ENCODE results near the gene DCPS. TPM values are rescaled to one million over a fixed set of nuclear protein-coding genes. Genes with fewer than 3 reads are reported as not detected.

Gene DCPS
- total RNA-seq, 1 experiment from 2014 or later, result 23.8 TPM

- no TSS peak for BruUV-seq (replicated peaks)
- H3K4me1 ChIP-seq (replicated peaks; ENCODE audit: insufficient read depth), result peaks cover 18% of the 10 kb centered on the region
- POLR2A ChIA-PET (ENCODE audit: unreplicated experiment), result interaction anchor here (0.6 kb wide), 1 partner anchor 218 kb away, joined by 7 read pairs; no protein-coding TSS in a partner anchor
- peaks cover 49% of the 10 kb centered on the region for H3K36me3 ChIP-seq (ENCODE audit: low read depth)
- peak overlapping the region; percentile 91 for H3K4me2 ChIP-seq
- peak overlapping the region; percentile 95 for H3K4me3 ChIP-seq
- CTCF ChIA-PET, result no interaction called here
- TF ChIP-seq EZH2 (IDR thresholded peaks at IDR 0.05; ENCODE audit: low read depth), result no peak
- no peak for TF ChIP-seq CTCF (conservative IDR thresholded peaks at IDR 0.05)
- 0 out of 2 replicates have a peak, but pooled peaks cover 4% of the 10 kb centered on the region for H4K20me1 ChIP-seq (ENCODE audit: insufficient read depth)
- H3K27me3 ChIP-seq (ENCODE audit: insufficient read depth, low read depth), result no peaks in the 10 kb centered on the region
- intact Hi-C loops (cut with micrococcal nuclease; ENCODE audit: unreplicated experiment), result loop anchor here (1.0 to 10.0 kb wide), 2 partner anchors 56 to 343 kb away; partner anchors contain the start of genes FAM118B and RPUSD4
- H3K79me2 ChIP-seq (ENCODE audit: low read depth), result peaks cover 44% of the 10 kb centered on the region
- no peak overlapping the region for H2AFZ ChIP-seq
- H3K9me3 ChIP-seq (ENCODE audit: insufficient read depth, low read depth), result no peaks in the 10 kb centered on the region
- peak overlapping the region; percentile 63; the same call in 1 of the 2 replicates for H3K27ac ChIP-seq
- no peaks in the 10 kb centered on the region for H3F3A ChIP-seq (ENCODE audit: insufficient read depth, low read depth)
- H3K9me2 ChIP-seq (ENCODE audit: insufficient read depth), result no peaks in the 10 kb centered on the region
- peak in 1 of 2 experiments; percentile 20 for DNase-seq
These were observed 36.2 kb upstream of the DCPS start for GRCh38 chr11:126267650-126268049.

- ChIA-PET CTCF (no interaction called here), POLR2A (ENCODE audit: unreplicated experiment) (interaction anchor here (0.6 kb wide), 1 partner anchor 218 kb away, joined by 7 read pairs; no protein-coding TSS in a partner anchor)
- Histone ChIP-seq H3K4me1 (replicated peaks; ENCODE audit: insufficient read depth) (peaks cover 18% of the 10 kb centered on the region), H3K4me2 (peak overlapping the region; percentile 91), H3K36me3 (ENCODE audit: low read depth) (peaks cover 45% of the 10 kb centered on the region), H2AFZ (peak overlapping the region; percentile 81), H3K27ac (peak overlapping the region; percentile 63), H3K9me3 (ENCODE audit: insufficient read depth, low read depth) (no peaks in the 10 kb centered on the region), H3K27me3 (ENCODE audit: insufficient read depth, low read depth) (no peaks in the 10 kb centered on the region), H3F3A (ENCODE audit: insufficient read depth, low read depth) (no peaks in the 10 kb centered on the region), H3K79me2 (ENCODE audit: low read depth) (peaks cover 44% of the 10 kb centered on the region), H3K9me2 (ENCODE audit: insufficient read depth) (no peaks in the 10 kb centered on the region), H3K4me3 (peak overlapping the region; percentile 95), H4K20me1 (ENCODE audit: insufficient read depth) (0 out of 2 replicates have a peak, but pooled peaks cover 4% of the 10 kb centered on the region)
- intact Hi-C loops (cut with micrococcal nuclease; ENCODE audit: unreplicated experiment), result loop anchor here (1.0 to 10.0 kb wide), 2 partner anchors 57 to 344 kb away; partner anchors contain the start of genes FAM118B and RPUSD4
- no peak for TF ChIP-seq EZH2 (IDR thresholded peaks at IDR 0.05; ENCODE audit: low read depth)
- TF ChIP-seq CTCF (conservative IDR thresholded peaks at IDR 0.05), result no peak
- DNase-seq, result no peak
- no TSS peak for BruUV-seq (replicated peaks)
These were observed 35.5 kb upstream of the DCPS start for GRCh38 chr11:126268361-126268707.

GRCh38 chr11:126268708-126269579, 34.9 kb upstream of the DCPS start, which contains the start of the genes FOXRED1 and SRPRA:
FOXRED1 (plus strand) TSS chr11:126269154; CDS start chr11:126269207, 53 bp downstream.
SRPRA (minus strand) TSS chr11:126268895; CDS start chr11:126268804, 91 bp downstream.
- Histone ChIP-seq H3K9me3 (ENCODE audit: insufficient read depth, low read depth) (no peaks in the 10 kb centered on the region), H4K20me1 (ENCODE audit: insufficient read depth) (0 out of 2 replicates have a peak, but pooled peaks cover 4% of the 10 kb centered on the region), H3K27ac (peak within 1 kb of the TSS; percentile 63), H3K4me1 (replicated peaks; ENCODE audit: insufficient read depth) (peaks cover 18% of the 10 kb centered on the region), H2AFZ (peak within 1 kb of the TSS; percentile 97), H3K9me2 (ENCODE audit: insufficient read depth) (no peaks in the 10 kb centered on the region), H3K4me2 (peak within 1 kb of the TSS; percentile 97), H3K36me3 (ENCODE audit: low read depth) (peaks cover 43% of the 10 kb centered on the region), H3K27me3 (ENCODE audit: insufficient read depth, low read depth) (no peaks in the 10 kb centered on the region), H3F3A (ENCODE audit: insufficient read depth, low read depth) (no peaks in the 10 kb centered on the region), H3K4me3 (peak within 1 kb of the TSS; percentile 95), H3K79me2 (ENCODE audit: low read depth) (peaks cover 44% of the 10 kb centered on the region)
- CTCF ChIA-PET, result no interaction called here
- intact Hi-C loops (cut with micrococcal nuclease; ENCODE audit: unreplicated experiment), result loop anchor here (1.0 to 10.0 kb wide), 3 partner anchors 14 to 344 kb away; partner anchors contain the start of genes FAM118B, RPUSD4 and TIRAP
- POLR2A ChIA-PET (ENCODE audit: unreplicated experiment), result no interaction called here
- BruUV-seq (replicated peaks), result TSS peak; percentile 73
- no peak for TF ChIP-seq CTCF (conservative IDR thresholded peaks at IDR 0.05)
- DNase-seq, result peak; percentile 97 to 99
